ENCODE measurements around the gene CD84.
A peak's percentile ranks its signal among the peaks of the same experiment; 100 is the strongest.
"Not testable (repeated sequence)": the region's sequence is repeated elsewhere in the genome, so short reads cannot be mapped to it uniquely, and the experiment has no call there.

Gene CD84

GRCh38 chr1:160579216-160579701 lies at the start of gene CD84:
TSS of gene CD84 (minus strand) at chr1:160579496. CDS start at chr1:160579437, 59 bp downstream.
- peak; percentile 66 to 77 (median 73) for DNase-seq

- no peak for DNase-seq
Measured at GRCh38 chr1:160628799-160629263, 49.5 kb upstream of the CD84 start.

- DNase-seq: not testable (repeated sequence)
Measured at GRCh38 chr1:160627677-160628289, 48.5 kb upstream of the CD84 start.

GRCh38 chr1:160626509-160627342 lies 47.4 kb upstream of the CD84 start:
- peak in 2 of 3 donors; percentile 36 to 47 for DNase-seq

- peak; percentile 77 to 85 (median 80) for DNase-seq
Measured at GRCh38 chr1:160625725-160626498, 46.6 kb upstream of the CD84 start.

- no peak for DNase-seq
Measured at GRCh38 chr1:160625321-160625720, 46.0 kb upstream of the CD84 start.

- DNase-seq: no peak
Measured at GRCh38 chr1:160624464-160624863, 45.2 kb upstream of the CD84 start.

GRCh38 chr1:160623862-160624261 lies 44.6 kb upstream of the CD84 start:
- DNase-seq: no peak

GRCh38 chr1:160623227-160623633 lies 43.9 kb upstream of the CD84 start:
- DNase-seq: no peak

GRCh38 chr1:160622501-160623226 lies 43.4 kb upstream of the CD84 start:
- DNase-seq: no peak

- DNase-seq: peak; percentile 56 to 84 (median 63)
Measured at GRCh38 chr1:160621633-160622413, 42.5 kb upstream of the CD84 start.

GRCh38 chr1:160620942-160621632 lies 41.8 kb upstream of the CD84 start:
- no peak for DNase-seq

- no peak for DNase-seq
Measured at GRCh38 chr1:160619742-160620277, 40.5 kb upstream of the CD84 start.

GRCh38 chr1:160618763-160619274 lies 39.5 kb upstream of the CD84 start:
- DNase-seq: peak; percentile 55

- DNase-seq: no peak
Measured at GRCh38 chr1:160618327-160618726, 39.0 kb upstream of the CD84 start.

- DNase-seq: no peak
Measured at GRCh38 chr1:160615660-160616059, 36.4 kb upstream of the CD84 start.

- DNase-seq: no peak
Measured at GRCh38 chr1:160614410-160614809, 35.1 kb upstream of the CD84 start.

- DNase-seq: no peak
Measured at GRCh38 chr1:160612613-160613218, 33.4 kb upstream of the CD84 start.

GRCh38 chr1:160610569-160611242 lies 31.4 kb upstream of the CD84 start:
- peak; percentile 60 to 75 (median 62) for DNase-seq

All from suppressor macrophage treated with lipopolysaccharide for 1 hour (primary cell).